GM19463 (cell line): ENCODE results near the gene ANKIB1.

Experiments used
- ATAC-seq: cut with Tn5 transposase; IDR thresholded peaks from one replicate; pipeline ENCODE4 v1.9.1; 2021; ENCODE audit warnings: mild to moderate bottlenecking, moderate library complexity; ENCODE audit not compliant: unreplicated experiment

ANKIB1 gene

DNA sequence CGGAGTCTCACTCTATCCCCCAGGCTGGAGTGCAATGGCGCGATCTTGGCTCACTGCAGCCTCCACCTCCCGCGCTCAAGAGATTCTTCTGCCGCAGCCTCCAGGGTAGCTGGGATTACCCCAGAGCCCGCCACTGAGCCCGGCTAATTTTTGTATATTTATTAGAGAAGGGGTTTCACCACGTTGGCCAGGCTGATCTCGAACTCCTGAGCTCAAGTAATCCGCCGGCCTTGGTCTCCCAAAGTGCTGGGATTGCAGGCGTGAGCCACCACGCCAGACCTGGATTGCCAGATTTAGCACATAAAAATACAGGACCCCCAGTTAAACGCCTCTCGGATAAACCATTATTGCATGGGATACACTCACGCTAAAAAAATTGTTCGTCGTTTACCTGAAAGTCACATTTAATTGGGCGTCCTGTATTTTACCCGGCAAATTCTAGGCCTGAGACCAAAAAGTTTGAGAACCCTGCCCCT lies 201.1 kb downstream of the ANKIB1 start:
- ATAC-seq, result no peak

GRCh38 chr7:92447345-92448204 lies 201.8 kb downstream of the ANKIB1 start, which contains the start of gene GATAD1:
TSS of gene GATAD1 (plus strand) at chr7:92447482. CDS start at chr7:92447730, 248 bp downstream.
- peak; percentile 86 for ATAC-seq

GRCh38 chr7:92448205-92448747 lies 202.5 kb downstream of the ANKIB1 start:
- ATAC-seq, result peak; percentile 36
